Measurements from ENCODE around the gene RBBP8NL.

RBBP8NL gene

DNA sequence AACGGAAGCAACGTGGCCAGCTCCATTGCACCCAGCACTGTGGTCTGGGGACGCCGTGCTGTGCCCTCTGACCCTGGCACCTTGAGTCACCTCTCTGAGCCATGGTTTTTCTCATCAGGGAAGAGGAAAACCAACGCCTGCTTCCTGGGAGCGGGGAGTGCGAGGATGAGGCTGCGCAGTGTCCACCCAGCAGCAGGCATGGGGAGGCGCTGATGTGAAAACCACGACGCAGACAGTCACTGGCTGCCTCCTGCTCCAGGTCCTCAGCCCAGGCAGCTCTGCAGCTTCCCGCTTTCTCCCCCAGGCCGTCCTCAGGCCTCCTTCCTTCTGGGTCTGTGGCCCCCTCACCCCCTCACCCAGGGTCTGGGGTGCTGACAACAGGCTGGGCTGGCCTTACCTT is 34.5 kb upstream of the RBBP8NL start:
- TF ChIP-seq, protein P1, sequence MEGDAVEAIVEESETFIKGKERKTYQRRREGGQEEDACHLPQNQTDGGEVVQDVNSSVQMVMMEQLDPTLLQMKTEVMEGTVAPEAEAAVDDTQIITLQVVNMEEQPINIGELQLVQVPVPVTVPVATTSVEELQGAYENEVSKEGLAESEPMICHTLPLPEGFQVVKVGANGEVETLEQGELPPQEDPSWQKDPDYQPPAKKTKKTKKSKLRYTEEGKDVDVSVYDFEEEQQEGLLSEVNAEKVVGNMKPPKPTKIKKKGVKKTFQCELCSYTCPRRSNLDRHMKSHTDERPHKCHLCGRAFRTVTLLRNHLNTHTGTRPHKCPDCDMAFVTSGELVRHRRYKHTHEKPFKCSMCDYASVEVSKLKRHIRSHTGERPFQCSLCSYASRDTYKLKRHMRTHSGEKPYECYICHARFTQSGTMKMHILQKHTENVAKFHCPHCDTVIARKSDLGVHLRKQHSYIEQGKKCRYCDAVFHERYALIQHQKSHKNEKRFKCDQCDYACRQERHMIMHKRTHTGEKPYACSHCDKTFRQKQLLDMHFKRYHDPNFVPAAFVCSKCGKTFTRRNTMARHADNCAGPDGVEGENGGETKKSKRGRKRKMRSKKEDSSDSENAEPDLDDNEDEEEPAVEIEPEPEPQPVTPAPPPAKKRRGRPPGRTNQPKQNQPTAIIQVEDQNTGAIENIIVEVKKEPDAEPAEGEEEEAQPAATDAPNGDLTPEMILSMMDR (IDR thresholded peaks at IDR 0.05; ENCODE audit: borderline replicate concordance, insufficient read depth, low read depth, low read length), result no peak
- no peak overlapping the region for H3K4me3 ChIP-seq (ENCODE audit: low read depth, low read length)

GRCh38 chr20:62461157-62461556 is 33.8 kb upstream of the RBBP8NL start:
- H3K4me3 ChIP-seq (ENCODE audit: low read depth, low read length), result no peak overlapping the region
- TF ChIP-seq, protein P1 (IDR thresholded peaks at IDR 0.05; ENCODE audit: borderline replicate concordance, insufficient read depth, low read depth, low read length), result no peak

GRCh38 chr20:62460678-62461077 is 33.3 kb upstream of the RBBP8NL start:
- H3K4me3 ChIP-seq (ENCODE audit: low read depth, low read length), result no peak overlapping the region
- TF ChIP-seq, protein P1 (IDR thresholded peaks at IDR 0.05; ENCODE audit: borderline replicate concordance, insufficient read depth, low read depth, low read length), result no peak

DNA sequence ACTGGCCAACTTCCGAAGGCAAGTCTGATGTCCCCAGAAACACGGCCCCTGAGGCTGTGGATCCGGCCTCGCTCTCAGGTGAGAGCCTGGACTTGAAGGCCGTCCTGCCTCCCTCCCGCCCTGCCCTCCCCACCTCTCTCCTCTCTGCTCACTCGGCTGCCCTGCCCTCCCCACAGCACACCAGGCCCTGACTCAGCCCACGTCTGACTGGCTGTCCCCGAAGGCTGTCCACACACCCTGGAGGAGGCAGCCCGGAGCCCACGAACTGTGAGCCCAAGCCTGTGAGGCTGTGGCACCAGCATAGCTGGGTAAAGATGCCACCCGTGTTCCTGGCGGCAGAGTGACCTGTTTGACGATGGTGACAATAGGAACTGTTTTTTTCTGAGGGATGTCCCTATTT is 32.1 kb upstream of the RBBP8NL start:
- no peak overlapping the region for H3K4me3 ChIP-seq (ENCODE audit: low read depth, low read length)
- TF ChIP-seq, protein P1 (IDR thresholded peaks at IDR 0.05; ENCODE audit: borderline replicate concordance, insufficient read depth, low read depth, low read length), result no peak

DNA sequence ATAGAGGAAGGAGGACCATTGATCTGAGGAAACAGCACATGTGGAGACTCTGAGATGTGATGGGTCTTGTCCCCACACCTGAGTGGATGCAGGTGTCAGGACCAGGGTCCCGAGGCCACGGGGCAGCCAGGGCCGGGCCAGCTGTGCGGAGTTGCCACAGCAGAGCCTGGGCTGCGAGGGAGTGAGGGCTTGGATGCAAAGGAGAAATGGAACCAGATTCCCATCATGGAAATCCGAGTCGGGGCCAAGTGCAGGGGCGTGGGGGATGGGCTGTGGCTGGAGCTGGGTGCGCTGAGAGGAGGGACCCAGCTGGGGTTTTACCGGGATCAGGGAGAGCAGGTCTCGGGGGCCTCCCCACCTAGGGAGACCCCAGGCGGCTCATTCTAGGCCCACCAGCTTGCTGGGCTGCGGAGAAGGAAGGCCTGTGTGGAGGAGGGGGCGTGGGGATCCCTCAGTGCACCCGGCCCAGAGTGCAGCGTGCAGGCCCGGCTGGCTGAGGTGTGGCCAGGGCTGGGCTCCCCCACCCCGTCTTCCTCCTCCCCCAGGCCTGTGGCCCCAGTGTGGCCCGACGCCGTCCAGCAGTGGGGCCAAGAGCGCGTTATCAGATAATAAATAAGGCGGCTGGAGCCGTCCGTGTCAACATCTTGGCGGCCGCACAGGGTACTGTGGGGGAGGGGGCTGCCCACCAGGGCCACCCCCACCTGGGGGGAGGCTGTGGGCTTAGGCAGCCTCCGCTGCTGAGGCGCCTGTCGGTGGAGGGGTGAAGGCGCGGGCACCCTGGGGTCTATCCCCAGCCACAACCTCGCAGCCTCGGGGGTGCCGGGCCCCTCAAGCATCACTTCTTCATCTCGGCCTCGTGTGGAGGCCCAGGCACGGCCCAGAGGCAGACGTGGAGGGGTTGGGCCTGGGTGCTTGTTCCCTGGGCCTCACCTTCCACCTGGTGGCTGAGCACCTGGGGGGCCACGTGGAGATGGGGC is 31.2 kb upstream of the RBBP8NL start:
- H3K4me3 ChIP-seq (ENCODE audit: low read depth, low read length), result no peak overlapping the region
- TF ChIP-seq, protein P1 (IDR thresholded peaks at IDR 0.05; ENCODE audit: borderline replicate concordance, insufficient read depth, low read depth, low read length), result no peak

DNA sequence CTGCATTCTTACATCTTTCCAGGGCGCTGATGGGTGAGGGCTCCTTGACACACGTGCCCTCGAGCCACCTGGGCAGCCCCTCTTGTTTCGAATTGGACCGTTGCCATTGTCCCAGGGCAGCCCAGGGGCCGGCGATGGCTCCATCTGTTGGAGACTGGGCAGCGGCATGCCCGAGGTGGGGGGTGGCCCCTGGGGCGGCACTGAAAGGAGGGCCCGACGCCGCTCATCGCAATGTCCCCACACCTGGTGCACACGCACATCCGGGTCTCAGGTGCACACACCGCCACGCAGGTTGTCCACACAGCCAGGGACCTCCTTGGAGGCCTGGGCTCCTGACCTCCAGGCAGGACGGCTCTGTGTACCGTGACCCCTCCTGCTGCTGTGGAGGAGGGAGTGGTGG is 30.5 kb upstream of the RBBP8NL start:
- TF ChIP-seq, protein P1 (IDR thresholded peaks at IDR 0.05; ENCODE audit: borderline replicate concordance, insufficient read depth, low read depth, low read length), result no peak
- no peak overlapping the region for H3K4me3 ChIP-seq (ENCODE audit: low read depth, low read length)

DNA sequence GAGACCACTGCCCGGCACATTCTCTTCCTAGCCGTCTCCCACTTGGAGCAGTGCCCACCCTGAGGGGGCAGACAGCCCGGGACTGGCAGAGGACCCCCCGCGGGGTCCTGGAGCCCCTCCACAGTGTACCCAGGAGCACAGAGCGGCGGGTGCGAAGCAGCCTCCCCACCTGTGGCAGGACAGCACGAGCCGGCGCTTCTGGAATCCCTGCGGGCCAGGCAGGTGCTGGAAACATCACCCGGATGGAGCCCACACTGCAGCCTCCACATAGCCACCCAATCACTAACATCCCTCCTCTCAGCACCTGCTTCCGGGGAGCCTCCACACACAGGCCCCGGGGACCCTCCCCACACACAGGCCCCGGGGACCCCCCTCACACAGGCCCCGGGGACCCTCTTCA is 29.8 kb upstream of the RBBP8NL start:
- TF ChIP-seq, protein P1 (IDR thresholded peaks at IDR 0.05; ENCODE audit: borderline replicate concordance, insufficient read depth, low read depth, low read length), result no peak
- H3K4me3 ChIP-seq (ENCODE audit: low read depth, low read length), result no peak overlapping the region

Data from GM12875 (cell line).